ENCODE data around the gene HIVEP1.

DNA sequence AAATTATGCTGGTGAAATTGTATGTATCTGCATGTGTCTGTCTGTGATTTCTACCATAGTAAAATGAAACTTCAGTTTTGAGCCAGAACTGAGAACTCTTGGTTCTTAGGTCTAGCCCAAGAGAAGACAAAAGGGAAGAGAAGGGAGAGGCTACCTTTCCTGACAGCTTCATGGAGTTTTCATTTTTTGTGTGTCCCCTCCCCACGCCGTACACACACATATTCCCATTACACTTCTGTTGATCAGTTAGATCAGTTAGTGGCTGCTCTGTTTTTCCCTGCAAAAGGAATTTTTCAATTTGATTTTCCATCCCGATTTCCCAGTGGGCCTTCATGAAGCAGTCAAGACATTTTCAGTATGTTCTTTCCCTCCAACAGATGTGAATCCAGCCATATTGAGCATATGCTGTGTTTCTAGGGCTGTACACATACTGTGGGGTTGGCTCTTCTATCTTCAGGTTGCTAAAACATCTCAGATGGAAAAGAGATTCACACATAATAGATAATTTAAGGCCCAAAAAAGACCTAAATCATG, 52.5 kb downstream of the HIVEP1 start:
- TF ChIP-seq EP300 (IDR thresholded peaks at IDR 0.05; ENCODE audit: borderline replicate concordance in 1 of 2, low read depth in 2 of 2, low read length in 2 of 2) = no peak
- no peak for TF ChIP-seq TAF1 (IDR thresholded peaks at IDR 0.05; ENCODE audit: low read depth, low read length)
- TF ChIP-seq, protein P1, sequence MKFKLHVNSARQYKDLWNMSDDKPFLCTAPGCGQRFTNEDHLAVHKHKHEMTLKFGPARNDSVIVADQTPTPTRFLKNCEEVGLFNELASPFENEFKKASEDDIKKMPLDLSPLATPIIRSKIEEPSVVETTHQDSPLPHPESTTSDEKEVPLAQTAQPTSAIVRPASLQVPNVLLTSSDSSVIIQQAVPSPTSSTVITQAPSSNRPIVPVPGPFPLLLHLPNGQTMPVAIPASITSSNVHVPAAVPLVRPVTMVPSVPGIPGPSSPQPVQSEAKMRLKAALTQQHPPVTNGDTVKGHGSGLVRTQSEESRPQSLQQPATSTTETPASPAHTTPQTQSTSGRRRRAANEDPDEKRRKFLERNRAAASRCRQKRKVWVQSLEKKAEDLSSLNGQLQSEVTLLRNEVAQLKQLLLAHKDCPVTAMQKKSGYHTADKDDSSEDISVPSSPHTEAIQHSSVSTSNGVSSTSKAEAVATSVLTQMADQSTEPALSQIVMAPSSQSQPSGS (IDR thresholded peaks at IDR 0.05; ENCODE audit: low read length) = no peak
- TF ChIP-seq, protein P2, sequence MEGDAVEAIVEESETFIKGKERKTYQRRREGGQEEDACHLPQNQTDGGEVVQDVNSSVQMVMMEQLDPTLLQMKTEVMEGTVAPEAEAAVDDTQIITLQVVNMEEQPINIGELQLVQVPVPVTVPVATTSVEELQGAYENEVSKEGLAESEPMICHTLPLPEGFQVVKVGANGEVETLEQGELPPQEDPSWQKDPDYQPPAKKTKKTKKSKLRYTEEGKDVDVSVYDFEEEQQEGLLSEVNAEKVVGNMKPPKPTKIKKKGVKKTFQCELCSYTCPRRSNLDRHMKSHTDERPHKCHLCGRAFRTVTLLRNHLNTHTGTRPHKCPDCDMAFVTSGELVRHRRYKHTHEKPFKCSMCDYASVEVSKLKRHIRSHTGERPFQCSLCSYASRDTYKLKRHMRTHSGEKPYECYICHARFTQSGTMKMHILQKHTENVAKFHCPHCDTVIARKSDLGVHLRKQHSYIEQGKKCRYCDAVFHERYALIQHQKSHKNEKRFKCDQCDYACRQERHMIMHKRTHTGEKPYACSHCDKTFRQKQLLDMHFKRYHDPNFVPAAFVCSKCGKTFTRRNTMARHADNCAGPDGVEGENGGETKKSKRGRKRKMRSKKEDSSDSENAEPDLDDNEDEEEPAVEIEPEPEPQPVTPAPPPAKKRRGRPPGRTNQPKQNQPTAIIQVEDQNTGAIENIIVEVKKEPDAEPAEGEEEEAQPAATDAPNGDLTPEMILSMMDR (IDR thresholded peaks at IDR 0.05; ENCODE audit: control extremely low read depth in 1 of 3, insufficient read depth in 1 of 3, low read depth in 1 of 3, low read length in 3 of 3) = no peak
